ENCODE measurements around the gene FHDC1.

The FHDC1 gene

GRCh38 chr4:152981278-152981677 lies 45.2 kb downstream of the FHDC1 start:
- DNase-seq (ENCODE audit: low spot score): no peak

- DNase-seq (ENCODE audit: low spot score): no peak
These were observed 45.7 kb downstream of the FHDC1 start for GRCh38 chr4:152981842-152982241.

GRCh38 chr4:152983221-152983620 lies 47.1 kb downstream of the FHDC1 start:
- DNase-seq (ENCODE audit: low spot score): no peak

GRCh38 chr4:152983774-152984411 lies 47.8 kb downstream of the FHDC1 start:
- DNase-seq (ENCODE audit: low spot score): no peak

GRCh38 chr4:152988721-152989553 lies 52.8 kb downstream of the FHDC1 start:
- no peak for DNase-seq (ENCODE audit: low spot score)

GRCh38 chr4:152989554-152989970 lies 53.4 kb downstream of the FHDC1 start:
- DNase-seq (ENCODE audit: low spot score): no peak

GRCh38 chr4:152990471-152991131 lies 54.5 kb downstream of the FHDC1 start:
- DNase-seq (ENCODE audit: low spot score): no peak

- DNase-seq (ENCODE audit: low spot score): no peak
These were observed 55.3 kb downstream of the FHDC1 start for GRCh38 chr4:152991398-152991797.

GRCh38 chr4:152992027-152992426 lies 55.9 kb downstream of the FHDC1 start:
- DNase-seq (ENCODE audit: low spot score): no peak

- no peak for DNase-seq (ENCODE audit: low spot score)
These were observed 56.3 kb downstream of the FHDC1 start for GRCh38 chr4:152992466-152992865.

- DNase-seq (ENCODE audit: low spot score): no peak
These were observed 57.9 kb downstream of the FHDC1 start for GRCh38 chr4:152994038-152994437.

GRCh38 chr4:152996111-152996571 lies 60.0 kb downstream of the FHDC1 start:
- no peak for DNase-seq (ENCODE audit: low spot score)

- DNase-seq (ENCODE audit: low spot score): no peak
These were observed 60.5 kb downstream of the FHDC1 start for GRCh38 chr4:152996672-152997071.

- no peak for DNase-seq (ENCODE audit: low spot score)
These were observed 61.2 kb downstream of the FHDC1 start for GRCh38 chr4:152997288-152997687.

GRCh38 chr4:152997771-152998487 lies 61.8 kb downstream of the FHDC1 start:
- DNase-seq (ENCODE audit: low spot score): no peak

GRCh38 chr4:152998861-152999260 lies 62.7 kb downstream of the FHDC1 start:
- DNase-seq (ENCODE audit: low spot score): no peak

GRCh38 chr4:152999346-153000075 lies 63.4 kb downstream of the FHDC1 start:
- DNase-seq (ENCODE audit: low spot score): no peak

- DNase-seq (ENCODE audit: low spot score): no peak
These were observed 63.9 kb downstream of the FHDC1 start for GRCh38 chr4:153000076-153000420.

GRCh38 chr4:153001626-153002025 lies 65.5 kb downstream of the FHDC1 start:
- no peak for DNase-seq (ENCODE audit: low spot score)

GRCh38 chr4:153002110-153002509 lies 66.0 kb downstream of the FHDC1 start:
- no peak for DNase-seq (ENCODE audit: low spot score)

- no peak for DNase-seq (ENCODE audit: low spot score)
These were observed 68.1 kb downstream of the FHDC1 start for GRCh38 chr4:153004081-153004850.

Measured in ecto neural progenitor cell (in vitro differentiated cells).